Mucosa of rectum (tissue), 2 donors: ENCODE measurements around the gene FAM32A.

Source experiments
- H3K27ac ChIP-seq, 2 donors: one replicate each; pipeline ENCODE4 v1.7.0; 2013; ENCODE audit warnings: inconsistent platforms in 2 of 2, low read depth in 2 of 2, low read length in 2 of 2
- H3K27me3 ChIP-seq, 2 donors: one replicate each; pipeline ENCODE4 v1.7.0; 2013; ENCODE audit warnings: low read length in 2 of 2; ENCODE audit not compliant: control insufficient read depth in 2 of 2, insufficient read depth in 2 of 2
- H3K36me3 ChIP-seq, 2 donors: one replicate each; pipeline ENCODE4 v1.7.0; 2013; ENCODE audit warnings: low read length in 2 of 2; ENCODE audit not compliant: control insufficient read depth in 2 of 2, insufficient read depth in 2 of 2
- H3K4me1 ChIP-seq, 2 donors: one replicate each; pipeline ENCODE4 v1.7.0; 2013; ENCODE audit warnings: low read length in 2 of 2, mild to moderate bottlenecking in 1 of 2; ENCODE audit not compliant: control insufficient read depth in 2 of 2, insufficient read depth in 2 of 2
- H3K4me3 ChIP-seq, 2 donors: one replicate each; pipeline ENCODE4 v1.7.0; 2013; ENCODE audit warnings: low read length in 2 of 2
- H3K9ac ChIP-seq, 2 donors: one replicate each; pipeline ENCODE4 v1.7.0; 2013; ENCODE audit warnings: low read length in 2 of 2, low read depth in 1 of 2, mild to moderate bottlenecking in 1 of 2
- H3K9me3 ChIP-seq, 2 donors: one replicate each; pipeline ENCODE4 v1.7.0; 2013; ENCODE audit warnings: low read length in 2 of 2; ENCODE audit not compliant: control insufficient read depth in 2 of 2
- donor health status: healthy.
- donor health status: Normal muscosa, but diverticular disease.

Gene FAM32A

DNA sequence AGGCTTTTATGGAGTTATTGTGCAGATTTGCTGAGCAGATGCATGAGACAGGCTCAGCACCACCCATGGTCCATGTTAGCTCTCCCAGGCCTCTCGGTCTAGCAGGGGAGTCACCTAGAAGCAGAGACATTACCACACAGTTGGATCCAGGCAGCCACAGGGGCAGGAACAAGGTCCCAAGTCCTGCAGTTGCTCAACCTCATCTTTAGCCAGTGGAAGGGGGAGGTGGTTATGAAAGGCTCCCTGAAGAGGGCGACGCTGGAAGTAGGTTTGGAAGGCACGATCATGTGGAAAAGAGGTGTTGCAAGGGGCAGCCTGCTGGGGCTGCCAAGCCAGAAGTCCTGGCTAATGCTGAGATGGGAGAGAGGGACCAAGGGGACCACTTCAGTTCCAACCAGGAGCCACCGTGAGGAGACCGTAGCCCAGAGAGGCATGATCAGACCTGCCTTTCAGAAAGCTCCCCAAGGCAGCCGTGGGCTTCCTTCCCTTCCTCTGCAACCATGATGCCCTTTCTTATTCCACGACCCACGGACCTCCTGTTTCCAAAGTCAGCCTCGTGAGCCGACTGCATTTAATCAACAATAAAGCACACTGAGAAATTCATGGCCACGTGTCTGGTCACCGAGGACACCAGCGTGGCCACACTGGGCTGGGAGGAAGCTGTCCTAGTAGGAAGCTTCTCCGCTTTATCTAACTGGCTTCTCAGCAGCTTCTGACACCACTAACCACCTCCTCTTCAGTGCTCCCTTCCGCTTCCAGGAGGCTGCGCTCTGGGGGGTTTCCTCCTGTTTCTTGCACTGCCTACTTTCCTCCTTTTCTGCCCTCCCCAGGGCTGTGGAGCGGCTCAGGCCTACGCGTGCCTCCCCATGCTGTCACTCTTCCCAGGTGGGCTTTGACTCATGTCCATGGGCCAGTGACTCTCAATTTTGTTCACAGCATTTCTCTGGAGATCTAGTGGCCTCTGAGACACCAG lies 15.1 kb downstream of the FAM32A start:
- Histone ChIP-seq H3K27me3 (no peaks in the 10 kb centered on the region), H3K4me1 (peaks cover 21 to 26% of the 10 kb centered on the region in 2 donors), H3K36me3 (peaks cover 0 to 19% of the 10 kb centered on the region in 2 donors), H3K4me3 (no peak overlapping the region), H3K9ac (no peak overlapping the region), H3K9me3 (no peaks in the 10 kb centered on the region), H3K27ac (no peak overlapping the region)

DNA sequence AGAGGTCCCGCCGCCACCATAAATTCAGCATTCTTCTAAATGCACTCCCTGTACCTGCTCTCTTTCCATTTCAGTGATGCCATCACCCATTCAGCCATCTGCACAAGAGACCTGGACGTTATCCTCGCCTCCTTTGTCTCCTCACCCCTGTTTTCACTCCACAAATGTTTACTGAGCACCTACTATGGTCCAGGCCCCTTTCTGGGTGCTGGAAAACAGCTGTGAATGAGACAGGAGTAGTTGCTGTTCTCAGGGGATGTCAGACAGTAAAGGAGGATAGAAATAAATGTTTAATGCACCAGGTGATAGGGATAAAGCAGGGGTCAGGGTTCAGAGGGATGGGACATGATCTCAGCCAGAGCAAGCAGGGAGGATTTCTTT lies 15.8 kb downstream of the FAM32A start:
- Histone ChIP-seq H3K27ac (no peak overlapping the region), H3K9ac (no peak overlapping the region), H3K9me3 (no peaks in the 10 kb centered on the region), H3K4me3 (no peak overlapping the region), H3K36me3 (peaks cover 0 to 24% of the 10 kb centered on the region in 2 donors), H3K4me1 (peaks cover 21% of the 10 kb centered on the region in 2 donors), H3K27me3 (no peaks in the 10 kb centered on the region)

DNA sequence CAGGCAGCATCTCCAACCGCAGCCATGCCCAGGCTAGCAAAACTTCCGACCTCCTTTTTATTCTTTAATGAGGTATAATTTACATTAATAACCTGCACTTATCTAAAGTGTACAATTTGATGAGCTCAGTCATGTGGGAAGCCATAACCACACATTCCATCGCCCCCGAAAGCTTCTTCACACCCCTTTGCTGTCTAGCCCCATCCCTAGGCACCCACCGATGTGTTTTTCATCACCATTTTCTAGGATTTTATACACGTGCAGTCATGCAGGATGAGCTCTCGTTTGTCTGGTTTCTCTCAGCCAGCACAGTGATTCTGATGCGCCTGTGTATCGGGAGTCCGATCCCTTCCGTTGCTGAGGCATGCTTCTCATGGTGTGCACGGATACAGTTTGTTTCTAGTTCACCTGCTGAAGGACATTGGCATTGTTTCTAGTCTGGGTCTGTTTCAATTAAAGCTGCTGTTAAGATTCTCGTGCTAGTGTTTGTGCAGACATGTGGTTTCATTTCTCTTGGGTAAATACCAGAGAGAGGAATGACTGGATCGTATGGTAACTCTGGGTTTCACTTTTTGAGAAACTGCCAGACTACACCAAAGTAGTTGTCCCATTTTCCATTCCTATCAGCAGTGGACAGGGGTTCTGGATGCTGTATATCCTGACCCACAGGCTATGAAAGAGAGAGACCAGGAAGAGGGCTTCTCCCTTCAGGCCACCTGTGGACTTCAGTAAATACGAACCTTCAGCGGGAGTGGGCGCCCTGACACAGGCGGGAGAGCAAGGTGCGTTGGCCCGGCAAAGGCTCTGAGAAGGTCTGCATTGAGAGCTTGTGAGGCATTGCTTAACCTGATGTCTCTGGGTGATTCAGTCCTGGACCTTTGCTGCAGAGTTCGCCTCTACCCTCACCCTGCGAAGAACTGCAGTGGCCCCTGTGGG lies 17.4 kb downstream of the FAM32A start:
- no peak overlapping the region for H3K27ac ChIP-seq
- peaks cover 0 to 24% of the 10 kb centered on the region in 2 donors for H3K36me3 ChIP-seq
- peaks cover 11% of the 10 kb centered on the region in 2 donors for H3K4me1 ChIP-seq
- H3K4me3 ChIP-seq = no peak overlapping the region
- H3K9me3 ChIP-seq = no peaks in the 10 kb centered on the region
- no peaks in the 10 kb centered on the region for H3K27me3 ChIP-seq
- H3K9ac ChIP-seq = no peak overlapping the region

DNA sequence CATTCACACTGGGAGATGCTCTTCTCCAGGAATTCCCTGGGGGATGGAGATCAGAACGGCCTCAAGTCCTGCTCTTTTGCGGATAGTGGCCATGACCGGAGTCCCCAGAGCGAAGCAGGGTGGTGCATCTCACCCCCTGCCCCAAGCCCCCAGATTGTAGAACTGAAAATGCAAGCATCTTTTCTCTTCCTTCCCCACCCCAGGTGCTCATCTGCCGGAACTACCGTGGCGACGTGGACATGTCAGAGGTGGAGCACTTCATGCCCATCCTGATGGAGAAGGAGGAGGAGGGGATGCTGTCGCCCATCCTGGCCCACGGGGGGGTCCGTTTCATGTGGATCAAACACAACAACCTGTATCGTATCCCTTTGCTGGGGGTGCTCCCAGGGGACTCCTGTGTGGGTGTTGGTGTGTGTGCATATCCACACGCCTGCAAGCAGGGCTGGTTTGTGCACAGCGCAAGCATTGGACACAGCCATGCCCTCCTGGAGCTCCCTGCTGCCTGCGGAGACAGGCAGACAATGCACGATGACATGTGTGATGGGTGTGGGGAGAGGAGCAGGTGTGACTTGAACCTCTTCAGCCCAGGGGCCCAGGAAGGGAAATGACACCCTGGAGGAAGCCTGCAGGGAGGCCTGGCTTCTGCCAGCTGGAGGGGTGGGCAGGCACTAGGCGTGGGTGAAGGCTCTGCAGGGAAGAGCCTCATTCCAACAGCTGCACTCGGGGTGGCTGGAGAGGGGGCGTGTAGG lies 18.2 kb downstream of the FAM32A start:
- Histone ChIP-seq H3K4me1 (peaks cover 6% of the 10 kb centered on the region in 2 donors), H3K27ac (no peak overlapping the region), H3K4me3 (no peak overlapping the region), H3K36me3 (peaks cover 5 to 33% of the 10 kb centered on the region in 2 donors), H3K27me3 (no peaks in the 10 kb centered on the region), H3K9ac (no peak overlapping the region), H3K9me3 (no peaks in the 10 kb centered on the region)

DNA sequence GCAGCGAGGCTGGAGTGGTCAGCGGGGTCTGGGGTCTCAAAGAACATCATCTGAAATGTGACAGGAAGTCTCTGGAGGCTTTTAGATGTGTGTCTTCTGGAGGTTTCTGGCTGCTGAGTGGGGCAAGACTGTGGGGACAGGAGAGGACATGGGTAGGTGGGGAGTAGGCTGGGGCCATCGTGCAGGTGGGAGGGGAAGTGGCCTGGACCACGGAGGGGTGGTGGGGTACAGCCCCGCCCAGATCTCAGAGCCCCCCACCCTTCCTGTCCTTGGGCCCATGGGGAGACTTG lies 18.7 kb downstream of the FAM32A start:
- Histone ChIP-seq H3K9ac (no peak overlapping the region), H3K4me3 (no peak overlapping the region), H3K9me3 (no peaks in the 10 kb centered on the region), H3K4me1 (peaks cover under 1 to 3% of the 10 kb centered on the region in 2 donors), H3K27ac (no peak overlapping the region), H3K27me3 (no peaks in the 10 kb centered on the region), H3K36me3 (peaks cover 11 to 38% of the 10 kb centered on the region in 2 donors)

DNA sequence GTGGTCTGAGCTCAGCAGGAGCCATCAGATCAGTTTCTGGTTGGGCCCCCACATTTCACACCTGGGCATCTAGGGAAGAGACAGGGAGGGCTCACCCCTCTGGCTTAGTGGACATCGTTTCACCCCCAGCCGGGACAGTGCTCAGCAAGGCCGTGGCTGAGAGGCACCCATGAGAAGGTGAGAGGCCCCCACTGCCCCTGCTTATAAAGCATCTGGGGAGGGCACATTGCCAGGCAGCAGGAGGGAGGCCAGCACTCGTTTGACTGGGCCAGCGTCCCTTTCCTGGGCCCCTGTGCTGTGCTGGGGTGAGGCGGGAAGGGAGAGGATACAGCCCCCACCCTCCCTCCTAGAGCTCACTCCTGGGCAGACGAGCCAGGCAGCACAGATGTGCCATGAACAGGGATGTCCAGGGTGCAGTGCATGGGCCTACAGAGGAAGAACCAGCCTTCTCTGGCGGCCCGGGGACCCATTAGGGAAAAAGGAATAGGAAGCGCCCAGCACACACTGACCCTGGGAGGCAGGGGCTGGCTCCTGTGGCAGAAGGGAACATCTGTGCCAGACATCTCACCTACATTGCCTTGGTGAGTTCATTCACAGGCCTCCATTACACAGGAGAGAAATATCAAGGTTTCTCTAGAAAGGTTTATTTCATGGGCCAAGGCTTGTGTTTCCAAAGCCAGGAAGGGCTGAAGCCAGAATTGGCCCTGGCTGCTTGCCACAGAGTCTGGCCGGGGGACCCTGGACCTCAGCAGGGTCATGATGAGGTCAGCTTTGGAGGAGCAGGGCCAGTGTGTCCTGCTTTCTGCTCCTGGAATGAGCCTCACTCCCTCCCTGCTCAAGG lies 20.2 kb downstream of the FAM32A start:
- Histone ChIP-seq H3K9ac (no peak overlapping the region), H3K27ac (no peak overlapping the region), H3K36me3 (peaks cover 17 to 49% of the 10 kb centered on the region in 2 donors), H3K27me3 (no peaks in the 10 kb centered on the region), H3K4me3 (no peak overlapping the region), H3K9me3 (no peaks in the 10 kb centered on the region), H3K4me1 (no peaks in the 10 kb centered on the region)

DNA sequence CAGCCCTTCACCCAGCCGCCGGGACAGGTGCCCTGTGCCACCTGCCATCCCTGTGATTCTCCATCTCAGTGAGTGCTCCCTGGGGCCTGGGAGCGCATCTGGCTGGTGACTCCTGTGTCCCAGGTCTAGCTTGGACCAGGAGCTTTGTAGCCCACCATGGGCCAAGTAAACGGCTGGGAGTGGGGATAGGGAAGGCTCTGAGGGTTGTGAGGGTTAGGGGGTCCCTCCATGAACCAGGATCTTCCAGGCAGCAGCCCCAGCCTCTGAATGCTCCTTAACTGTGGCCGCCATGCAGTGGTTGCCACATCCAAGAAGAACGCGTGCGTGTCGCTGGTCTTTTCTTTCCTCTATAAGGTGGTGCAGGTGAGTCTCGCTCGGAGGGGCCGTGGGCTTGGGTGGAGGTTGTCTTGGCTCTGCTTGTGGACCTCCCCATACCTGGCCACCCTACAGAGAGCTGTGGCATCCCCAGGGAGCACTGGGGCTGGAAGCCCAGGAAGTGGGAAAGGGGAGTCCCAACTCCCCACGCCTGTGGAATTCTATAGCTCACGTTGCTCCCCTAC lies 20.9 kb downstream of the FAM32A start:
- no peak overlapping the region for H3K9ac ChIP-seq
- no peaks in the 10 kb centered on the region for H3K4me1 ChIP-seq
- H3K9me3 ChIP-seq = no peaks in the 10 kb centered on the region
- no peak overlapping the region for H3K4me3 ChIP-seq
- no peaks in the 10 kb centered on the region for H3K27me3 ChIP-seq
- no peak overlapping the region for H3K27ac ChIP-seq
- peaks cover 17 to 50% of the 10 kb centered on the region in 2 donors for H3K36me3 ChIP-seq

DNA sequence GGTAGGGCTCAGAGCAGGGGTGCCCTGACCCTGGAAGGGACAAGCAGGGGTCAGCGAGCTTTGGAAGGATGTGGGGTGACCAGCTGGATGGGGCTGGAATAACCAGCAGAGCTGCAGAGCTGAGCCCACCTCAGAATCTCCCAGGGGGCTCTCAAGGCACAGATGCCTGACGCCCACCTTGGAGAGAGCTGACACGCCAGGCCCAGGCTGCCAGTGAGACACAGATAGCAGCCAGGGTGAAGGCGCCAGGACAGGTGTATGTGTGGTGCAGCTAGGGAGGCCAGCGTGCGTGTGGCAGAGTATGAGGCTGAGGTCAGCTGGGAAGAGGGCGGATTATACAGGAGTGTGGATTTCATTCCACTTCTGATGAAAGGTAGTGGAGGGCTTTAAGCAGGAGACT lies 21.4 kb downstream of the FAM32A start:
- Histone ChIP-seq H3K4me1 (no peaks in the 10 kb centered on the region), H3K9me3 (no peaks in the 10 kb centered on the region), H3K27ac (no peak overlapping the region), H3K27me3 (no peaks in the 10 kb centered on the region), H3K4me3 (no peak overlapping the region), H3K36me3 (peaks cover 17 to 50% of the 10 kb centered on the region in 2 donors), H3K9ac (no peak overlapping the region)

DNA sequence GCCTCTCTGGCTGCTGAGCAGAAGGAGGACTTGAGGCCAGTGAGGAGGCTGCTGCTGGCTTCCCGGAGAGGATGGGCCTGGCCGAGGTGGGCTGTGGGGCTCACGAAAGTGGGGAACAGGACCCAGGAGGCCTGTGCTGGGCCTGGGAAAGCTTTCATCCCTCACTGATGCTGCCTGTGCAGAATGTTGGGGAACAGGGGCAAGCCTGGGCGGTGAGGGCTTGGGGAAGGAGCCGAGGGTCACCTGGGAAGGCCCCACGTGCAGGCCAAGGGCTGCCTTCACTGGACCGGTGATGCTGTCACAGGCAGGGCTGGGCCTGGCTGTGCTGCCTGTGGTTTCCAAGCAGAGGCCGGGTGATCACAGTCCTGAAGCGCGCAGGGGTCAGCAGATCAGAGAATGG lies 21.9 kb downstream of the FAM32A start:
- peaks cover 17 to 50% of the 10 kb centered on the region in 2 donors for H3K36me3 ChIP-seq
- H3K4me1 ChIP-seq = no peaks in the 10 kb centered on the region
- no peak overlapping the region for H3K4me3 ChIP-seq
- H3K9ac ChIP-seq = no peak overlapping the region
- H3K27me3 ChIP-seq = no peaks in the 10 kb centered on the region
- no peaks in the 10 kb centered on the region for H3K9me3 ChIP-seq
- H3K27ac ChIP-seq = no peak overlapping the region
